A549 (cell line): Measurements from ENCODE around the gene C16orf89. TPM values are rescaled to one million over a fixed set of nuclear protein-coding genes. Genes with fewer than 3 reads are reported as not detected.

Experiments
- ATAC-seq, 2 experiments: fragments of 200-7000 bp in 1 of 2; fragments of >200 bp in 1 of 2; cut with Nextera tagmentation in 1 of 2; cut with Tn5 transposase in 1 of 2; 3 replicates each; pipeline versions ENCODE4 v1.8.0 to v1.9.1; 2018 to 2020; ENCODE audit warnings: mild to moderate bottlenecking in 1 of 2, moderate library complexity in 1 of 2
- CTCF ChIA-PET: fragments of 300-600 bp; sonication (Branson Sonifier 250); formaldehyde crosslinking; extraction: SDS; loops from one replicate; lab custom pipeline; 2021; ENCODE audit warnings: antibody characterized with exemption, inconsistent platforms; lab: Yijun Ruan, JAX
- POLR2A ChIA-PET: fragments of 350-600 bp; formaldehyde crosslinking; extraction: SDS; loops from one replicate; lab custom pipeline; 2021; ENCODE audit warnings: antibody characterized with exemption, inconsistent platforms; lab: Yijun Ruan, JAX
- DNase-seq, 2 experiments: peaks; one replicate each; pipeline versions ENCODE4 v3.0.0 to v3.0.0-alpha.2; 2011 to 2016; ENCODE audit warnings: low read depth in 1 of 2, low spot score in 1 of 2
- FAIRE-seq: peaks from 2 replicates; lab custom pipeline; 2011; peaks lifted over from hg19 to GRCh38; lab: Jason Lieb, UNC
- H3K27ac ChIP-seq, 2 experiments: fragments of >200 bp; sonication (Bioruptor Twin); formaldehyde crosslinking; 3 replicates each; pipeline ENCODE4 v1.5.1; 2016 to 2017
- H3K4me1 ChIP-seq: fragments of >200 bp; sonication (Bioruptor Twin); formaldehyde crosslinking; 3 replicates; pipeline ENCODE4 v1.6.1; 2016
- H3K4me2 ChIP-seq: fragments of >200 bp; sonication (Bioruptor Twin); formaldehyde crosslinking; 3 replicates; pipeline ENCODE4 v1.6.1; 2016
- H3K4me3 ChIP-seq: fragments of >200 bp; sonication (Bioruptor Twin); formaldehyde crosslinking; 3 replicates; pipeline ENCODE4 v1.5.1; 2016
- H3K9me3 ChIP-seq: fragments of >200 bp; sonication (Bioruptor Twin); formaldehyde crosslinking; 3 replicates; pipeline ENCODE4 v1.6.1; 2016
- CBX2 ChIP-seq: fragments of 200-600 bp; sonication (generic); IDR thresholded peaks from 2 replicates; pipeline ENCODE4 v1.6.1; 2016; ENCODE audit warnings: low read depth, mild to moderate bottlenecking, borderline replicate concordance
- CHD2 ChIP-seq: fragments of 150-350 bp; IDR thresholded peaks from 2 replicates; pipeline ENCODE4 v1.6.1; 2014; ENCODE audit warnings: low read length; ENCODE audit not compliant: partially characterized antibody
- CTCF ChIP-seq: fragments of >200 bp; sonication (Bioruptor Twin); formaldehyde crosslinking; IDR thresholded peaks from 3 replicates; pipeline ENCODE4 v1.5.1; 2016
- EP300 ChIP-seq, 2 experiments: fragments of >200 bp; sonication (Bioruptor Twin); formaldehyde crosslinking; IDR thresholded peaks; 2 replicates in 1 of 2; 3 replicates in 1 of 2; pipeline ENCODE4 v1.6.1; 2016 to 2017
- ESRRA ChIP-seq: fragments of 150-350 bp; IDR thresholded peaks from 2 replicates; pipeline ENCODE4 v1.6.1; 2014; ENCODE audit warnings: mild to moderate bottlenecking, low read length, borderline replicate concordance
- GATA3 ChIP-seq: IDR thresholded peaks from 2 replicates; pipeline ENCODE4 v1.6.1; 2012; ENCODE audit warnings: borderline replicate concordance
- HMGXB4 ChIP-seq: fragments of 250-450 bp; sonication (Bioruptor Pico); IDR thresholded peaks from 2 replicates; pipeline ENCODE4 v1.5.0; 2021; ENCODE audit warnings: mild to moderate bottlenecking, moderate library complexity, borderline replicate concordance
- HOXB5 ChIP-seq: fragments of 250-450 bp; sonication (Bioruptor Pico); IDR thresholded peaks from 2 replicates; pipeline ENCODE4 v1.5.0; 2020; ENCODE audit warnings: mild to moderate bottlenecking, moderate library complexity
- KDM5A ChIP-seq: fragments of 200-600 bp; sonication (generic); IDR thresholded peaks from 2 replicates; pipeline ENCODE4 v1.6.1; 2016; ENCODE audit warnings: antibody characterized with exemption, mild to moderate bottlenecking
- MAFK ChIP-seq: fragments of 450-650 bp; IDR thresholded peaks from 2 replicates; pipeline ENCODE4 v1.6.1; 2014; ENCODE audit not compliant: partially characterized antibody
- NFE2L2 ChIP-seq: fragments of 150-350 bp; conservative IDR thresholded peaks from 2 replicates; pipeline ENCODE4 v1.6.1; 2014; ENCODE audit warnings: low read length
- RAD21 ChIP-seq, 2 experiments: fragments of >200 bp in 1 of 2; sonication (Bioruptor Twin) in 1 of 2; formaldehyde crosslinking in 1 of 2; IDR thresholded peaks in 1 of 2; conservative IDR thresholded peaks in 1 of 2; 2 replicates in 1 of 2; 3 replicates in 1 of 2; pipeline ENCODE4 v1.6.1; 2012 to 2018; ENCODE audit warnings: inconsistent platforms in 1 of 2
- SREBF2 ChIP-seq: fragments of 450-650 bp; IDR thresholded peaks from 2 replicates; pipeline ENCODE4 v1.6.1; 2014; ENCODE audit warnings: mild to moderate bottlenecking, moderate library complexity
- TP53 ChIP-seq: fragments of 250-450 bp; sonication (Bioruptor Pico); IDR thresholded peaks from 2 replicates; pipeline ENCODE4 v1.5.0; 2021; ENCODE audit warnings: mild to moderate bottlenecking, moderate library complexity
- ZC3H11A ChIP-seq: fragments of 450-650 bp; IDR thresholded peaks from 2 replicates; pipeline ENCODE4 v1.6.1; 2014; ENCODE audit warnings: antibody characterized with exemption, mild to moderate bottlenecking
- WGBS: methylation state at CpG from one replicate; pipeline ENCODE4 v1.1.6; 2017; ENCODE audit errors: missing lambda C conversion rate; 5-methylcytosine and 5-hydroxymethylcytosine counted together
- polyA plus RNA-seq, 4 experiments: library from polyadenylated mRNA; depleted of rRNA in 3 of 4; stranded (reverse); fragments of >200 nt; fragmentation: RNase III in 1 of 4; extraction: RNeasy Plus Mini Kit Qiagen cat#74134 plus additional on column Dnase treatment in 1 of 4; gene quantifications; 2 replicates in 3 of 4; 3 replicates in 1 of 4; pipeline ENCODE4 v1.2.3, GENCODE V29; 2011 to 2017
- TF ChIP-seq, protein P1 (sequence below): fragments of >200 bp; sonication (Bioruptor Twin); formaldehyde crosslinking; IDR thresholded peaks from 3 replicates; pipeline ENCODE4 v1.6.1; 2016

The C16orf89 gene
- polyA plus RNA-seq, 2 of the 4 experiments (the other 2 are of a cell fraction): not detected

DNA sequence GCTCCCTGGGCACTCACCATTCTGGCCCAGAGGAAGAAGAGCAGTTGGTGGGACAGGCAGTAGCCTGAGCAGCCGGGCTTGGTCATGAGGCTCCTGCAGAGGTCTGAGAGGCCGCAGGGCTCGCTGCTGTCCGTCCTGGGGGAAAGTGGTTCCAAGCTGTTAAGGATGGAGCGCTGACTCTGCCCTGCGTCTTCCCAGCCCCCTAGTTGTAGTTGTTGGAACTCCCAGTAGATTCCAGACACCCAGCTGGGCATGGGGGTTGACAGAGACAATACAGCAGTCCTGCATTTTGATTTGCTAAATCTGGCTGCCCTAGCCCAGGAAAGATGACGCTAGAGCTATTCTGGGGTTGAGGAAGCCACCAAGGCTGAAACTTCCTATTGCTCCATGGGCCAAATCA lies 7.3 kb downstream of the C16orf89 start:
- TF ChIP-seq NFE2L2 (no peak), KDM5A (no peak)
- TF ChIP-seq, all 56 proteins: peak for 0
- DNase-seq (peak; percentile 49 to 66), FAIRE-seq (no peak), ATAC-seq (peak; percentile 61 to 84; a peak in 5 of 6 replicates)
- WGBS: 31% methylated on average over 2 of the region's 7 CpGs
- H3K9me3 ChIP-seq: no peaks in the 10 kb centered on the region
- no peak overlapping the region for H3K27ac ChIP-seq
- no peak overlapping the region for H3K4me3 ChIP-seq
- CTCF ChIA-PET: interaction anchor here (0.9 to 1.4 kb wide), 5 partner anchors 11 to 26 kb away, joined by 3 to 7 read pairs (median 5); no protein-coding TSS in a partner anchor
- H3K4me2 ChIP-seq: no peak overlapping the region
- H3K4me1 ChIP-seq: no peaks in the 10 kb centered on the region; the same call in 2 of the 3 replicates
- POLR2A ChIA-PET: no interaction called here

GRCh38 chr16:5056352-5056751 lies 9.4 kb downstream of the C16orf89 start:
- POLR2A ChIA-PET: no interaction called here
- Histone ChIP-seq H3K4me1 (no peaks in the 10 kb centered on the region), H3K9me3 (no peaks in the 10 kb centered on the region), H3K4me3 (no peak overlapping the region), H3K4me2 (no peak overlapping the region), H3K27ac (no peak overlapping the region)
- peak in 1 of 2 experiments; percentile 53 for DNase-seq
- TF ChIP-seq SREBF2 (no peak), CBX2 (no peak), MAFK (no peak), RAD21 (conservative IDR thresholded peaks at IDR 0.05 in 1 of 2, IDR thresholded peaks at IDR 0.05 in 1 of 2) (peak in 1 of 2 experiments; percentile 64; a peak in 2 of 5 replicates), HOXB5 (CRISPR knock-in tag) (no peak), ZC3H11A (no peak), GATA3 (no peak), CTCF (peak; percentile 42), ESRRA (no peak), TP53 (no peak), CHD2 (no peak), EP300 (IDR thresholded peaks at IDR 0.05) (no peak)
- TF ChIP-seq, protein P1, sequence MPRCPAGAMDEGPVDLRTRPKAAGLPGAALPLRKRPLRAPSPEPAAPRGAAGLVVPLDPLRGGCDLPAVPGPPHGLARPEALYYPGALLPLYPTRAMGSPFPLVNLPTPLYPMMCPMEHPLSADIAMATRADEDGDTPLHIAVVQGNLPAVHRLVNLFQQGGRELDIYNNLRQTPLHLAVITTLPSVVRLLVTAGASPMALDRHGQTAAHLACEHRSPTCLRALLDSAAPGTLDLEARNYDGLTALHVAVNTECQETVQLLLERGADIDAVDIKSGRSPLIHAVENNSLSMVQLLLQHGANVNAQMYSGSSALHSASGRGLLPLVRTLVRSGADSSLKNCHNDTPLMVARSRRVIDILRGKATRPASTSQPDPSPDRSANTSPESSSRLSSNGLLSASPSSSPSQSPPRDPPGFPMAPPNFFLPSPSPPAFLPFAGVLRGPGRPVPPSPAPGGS: no peak
- WGBS: 9% methylated on average over 11 of the region's 11 CpGs
- CTCF ChIA-PET: interaction anchor here (0.8 to 2.1 kb wide), 7 partner anchors 9 to 560 kb away, joined by 3 to 7 read pairs (median 3); no protein-coding TSS in a partner anchor
- peak; percentile 62 to 86; a peak in 3 of 6 replicates for ATAC-seq
- no peak for FAIRE-seq

GRCh38 chr16:5054876-5055865 lies 10.6 kb downstream of the C16orf89 start:
- Histone ChIP-seq H3K9me3 (no peaks in the 10 kb centered on the region), H3K4me2 (no peak overlapping the region), H3K4me1 (no peaks in the 10 kb centered on the region), H3K27ac (no peak overlapping the region), H3K4me3 (no peak overlapping the region)
- no peak for DNase-seq
- POLR2A ChIA-PET: no interaction called here
- WGBS: 43% methylated on average over 11 of the region's 16 CpGs
- TF ChIP-seq HMGXB4: no peak
- CTCF ChIA-PET: interaction anchor here (1.2 to 2.1 kb wide), 3 partner anchors 16 to 554 kb away, joined by 3 to 7 read pairs (median 4); no protein-coding TSS in a partner anchor
- FAIRE-seq: no peak
- ATAC-seq: 0 out of 6 replicates have a peak, but pooled peaks of 1 of the 2 experiments have one; percentile 22
